KMS-11 (cell line): Measurements from ENCODE around the gene AGAP1.

Source experiments
- H2AFZ ChIP-seq: fragments of 200-600 bp; sonication (generic); 2 replicates; pipeline ENCODE4 v1.6.1; 2016; ENCODE audit warnings: antibody characterized with exemption, mixed run types, low read depth
- H3K27ac ChIP-seq: fragments of 200-600 bp; sonication (generic); 2 replicates; pipeline ENCODE4 v1.6.1; 2016; ENCODE audit warnings: mild to moderate bottlenecking, mixed run types
- H3K27me3 ChIP-seq: fragments of 200-600 bp; sonication (generic); 2 replicates; pipeline ENCODE4 v1.6.1; 2017; ENCODE audit warnings: mild to moderate bottlenecking, low read depth, mixed run types, moderate library complexity; ENCODE audit not compliant: insufficient read depth
- H3K36me3 ChIP-seq: fragments of 200-600 bp; sonication (generic); 2 replicates; pipeline ENCODE4 v1.6.1; 2017; ENCODE audit warnings: mild to moderate bottlenecking, mixed run types; ENCODE audit not compliant: insufficient read depth
- H3K4me1 ChIP-seq: fragments of 200-600 bp; sonication (generic); 2 replicates; pipeline ENCODE4 v1.6.1; 2016; ENCODE audit warnings: mild to moderate bottlenecking, low read depth, mixed run types; ENCODE audit not compliant: poor library complexity, severe bottlenecking
- H3K4me2 ChIP-seq: fragments of 200-600 bp; sonication (generic); 2 replicates; pipeline ENCODE4 v1.7.0; 2016; ENCODE audit warnings: mild to moderate bottlenecking, mixed run types
- H3K4me3 ChIP-seq: fragments of 200-600 bp; sonication (generic); IDR thresholded peaks from 2 replicates; pipeline ENCODE4 v1.6.1; 2017; ENCODE audit warnings: low read depth, low read length, mixed read lengths; ENCODE audit not compliant: insufficient read depth
- H3K79me2 ChIP-seq: fragments of 200-600 bp; sonication (generic); 2 replicates; pipeline ENCODE4 v1.6.1; 2016; ENCODE audit warnings: low read depth, mixed run types; ENCODE audit not compliant: insufficient read depth
- H3K9ac ChIP-seq: fragments of 200-600 bp; sonication (generic); 2 replicates; pipeline ENCODE4 v1.6.1; 2016; ENCODE audit warnings: mild to moderate bottlenecking, mixed run types
- H4K20me1 ChIP-seq: fragments of 200-600 bp; sonication (generic); 2 replicates; pipeline ENCODE4 v1.6.1; 2016; ENCODE audit warnings: mild to moderate bottlenecking, mixed run types; ENCODE audit not compliant: insufficient read depth
- TF ChIP-seq, protein P1 (sequence below): fragments of 200-600 bp; sonication (generic); conservative IDR thresholded peaks from 2 replicates; pipeline ENCODE4 v1.6.1; 2017; ENCODE audit warnings: low read depth, mild to moderate bottlenecking, antibody characterized with exemption, low read length, moderate library complexity, mixed read lengths

Gene AGAP1

DNA sequence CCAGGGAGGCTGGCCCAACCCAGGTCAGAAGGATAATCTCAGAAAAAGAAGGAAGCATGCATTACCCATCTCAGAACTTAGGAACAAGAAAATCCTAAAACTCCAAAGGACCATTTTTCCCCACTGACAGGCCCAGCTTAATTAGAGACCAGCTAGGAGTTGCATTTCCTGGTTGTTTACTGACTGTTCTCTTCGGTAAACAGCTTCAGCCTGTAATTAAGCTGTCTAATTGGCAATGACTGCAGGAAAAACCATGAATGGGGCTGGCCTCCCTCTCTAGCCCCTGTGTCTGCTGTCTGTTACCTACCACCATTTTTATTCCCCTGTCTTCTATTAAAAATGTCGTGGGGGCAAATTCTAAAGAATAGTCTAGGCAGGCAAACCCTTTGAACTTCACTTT, 146.5 kb downstream of the AGAP1 start:
- TF ChIP-seq, protein P1, sequence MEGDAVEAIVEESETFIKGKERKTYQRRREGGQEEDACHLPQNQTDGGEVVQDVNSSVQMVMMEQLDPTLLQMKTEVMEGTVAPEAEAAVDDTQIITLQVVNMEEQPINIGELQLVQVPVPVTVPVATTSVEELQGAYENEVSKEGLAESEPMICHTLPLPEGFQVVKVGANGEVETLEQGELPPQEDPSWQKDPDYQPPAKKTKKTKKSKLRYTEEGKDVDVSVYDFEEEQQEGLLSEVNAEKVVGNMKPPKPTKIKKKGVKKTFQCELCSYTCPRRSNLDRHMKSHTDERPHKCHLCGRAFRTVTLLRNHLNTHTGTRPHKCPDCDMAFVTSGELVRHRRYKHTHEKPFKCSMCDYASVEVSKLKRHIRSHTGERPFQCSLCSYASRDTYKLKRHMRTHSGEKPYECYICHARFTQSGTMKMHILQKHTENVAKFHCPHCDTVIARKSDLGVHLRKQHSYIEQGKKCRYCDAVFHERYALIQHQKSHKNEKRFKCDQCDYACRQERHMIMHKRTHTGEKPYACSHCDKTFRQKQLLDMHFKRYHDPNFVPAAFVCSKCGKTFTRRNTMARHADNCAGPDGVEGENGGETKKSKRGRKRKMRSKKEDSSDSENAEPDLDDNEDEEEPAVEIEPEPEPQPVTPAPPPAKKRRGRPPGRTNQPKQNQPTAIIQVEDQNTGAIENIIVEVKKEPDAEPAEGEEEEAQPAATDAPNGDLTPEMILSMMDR, result no peak
- Histone ChIP-seq H3K79me2 (peaks cover 23% of the 10 kb centered on the region; the same call in 1 of the 2 replicates), H3K4me3 (no peak overlapping the region), H2AFZ (no peak overlapping the region), H4K20me1 (no peaks in the 10 kb centered on the region), H3K4me1 (no peaks in the 10 kb centered on the region), H3K36me3 (no peaks in the 10 kb centered on the region), H3K4me2 (no peak overlapping the region), H3K27ac (no peak overlapping the region), H3K9ac (no peak overlapping the region), H3K27me3 (no peaks in the 10 kb centered on the region)

DNA sequence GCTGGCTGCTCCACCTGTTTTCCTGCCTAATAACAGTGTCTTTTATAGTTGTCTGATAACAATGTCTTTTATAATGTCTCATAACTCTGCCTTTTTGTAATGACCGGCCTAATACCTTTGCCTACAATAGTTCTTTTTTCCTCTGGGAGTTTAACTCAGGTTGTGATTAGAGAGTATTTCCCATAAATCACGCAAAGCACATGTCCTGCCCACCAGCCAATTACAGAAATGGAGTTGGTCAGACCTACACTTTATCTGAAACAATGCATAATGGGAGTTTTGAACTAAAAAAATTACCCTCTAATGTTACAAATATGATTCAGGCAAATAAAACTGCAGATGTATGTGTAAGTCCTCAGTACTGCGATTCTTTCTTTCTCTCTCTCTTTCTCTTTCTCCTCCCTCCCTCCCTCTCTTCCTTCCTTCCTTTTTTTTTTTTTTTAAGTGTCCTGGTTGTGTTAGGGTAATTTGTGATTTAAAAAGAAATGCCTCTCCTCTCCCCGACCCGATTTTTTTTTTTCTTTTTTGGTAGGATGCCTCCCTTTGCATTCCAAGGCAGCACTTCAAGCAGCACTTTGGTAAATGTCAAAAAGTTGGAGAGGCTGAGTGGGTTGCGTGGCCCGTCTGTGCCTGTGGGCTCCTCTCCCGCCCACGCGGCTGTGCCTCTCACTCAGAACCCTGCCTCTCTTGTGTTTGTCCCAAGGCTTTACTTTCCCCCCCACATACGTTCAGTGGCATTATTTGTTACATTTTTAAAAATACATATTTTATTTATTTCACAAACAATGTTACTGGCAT, 147.3 kb downstream of the AGAP1 start:
- Histone ChIP-seq H3K4me1 (no peaks in the 10 kb centered on the region), H3K79me2 (peaks cover 22% of the 10 kb centered on the region; the same call in 1 of the 2 replicates), H3K27me3 (no peaks in the 10 kb centered on the region), H3K36me3 (no peaks in the 10 kb centered on the region), H3K4me2 (no peak overlapping the region), H4K20me1 (no peaks in the 10 kb centered on the region), H3K27ac (no peak overlapping the region), H3K9ac (no peak overlapping the region), H3K4me3 (no peak overlapping the region), H2AFZ (no peak overlapping the region)
- TF ChIP-seq, protein P1, result no peak

DNA sequence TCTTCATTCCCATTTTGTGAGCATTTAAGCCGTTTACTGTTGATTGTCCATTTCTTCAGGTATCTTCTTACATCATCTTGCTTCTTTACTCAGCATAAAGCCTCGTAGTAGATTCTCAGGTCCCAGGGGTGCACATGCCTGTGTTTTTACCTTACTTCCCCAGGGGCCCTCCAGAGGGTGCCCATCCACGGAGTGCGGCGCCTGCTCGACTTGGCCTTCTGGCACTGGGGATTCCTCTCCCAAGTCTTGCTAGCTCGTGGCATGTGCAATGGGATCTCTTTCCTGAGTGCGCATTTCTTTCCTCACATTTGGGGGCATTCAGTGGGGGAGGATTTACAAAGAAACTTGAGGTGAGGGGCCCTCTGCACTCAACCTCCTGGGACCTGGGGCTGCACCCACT, 148.1 kb downstream of the AGAP1 start:
- Histone ChIP-seq H4K20me1 (no peaks in the 10 kb centered on the region), H3K27ac (no peak overlapping the region), H3K4me2 (no peak overlapping the region), H3K4me1 (peaks cover 3% of the 10 kb centered on the region), H3K36me3 (no peaks in the 10 kb centered on the region), H3K4me3 (no peak overlapping the region), H3K27me3 (no peaks in the 10 kb centered on the region), H3K79me2 (peaks cover 27% of the 10 kb centered on the region; the same call in 1 of the 2 replicates), H2AFZ (no peak overlapping the region), H3K9ac (no peak overlapping the region)
- TF ChIP-seq, protein P1, result no peak

DNA sequence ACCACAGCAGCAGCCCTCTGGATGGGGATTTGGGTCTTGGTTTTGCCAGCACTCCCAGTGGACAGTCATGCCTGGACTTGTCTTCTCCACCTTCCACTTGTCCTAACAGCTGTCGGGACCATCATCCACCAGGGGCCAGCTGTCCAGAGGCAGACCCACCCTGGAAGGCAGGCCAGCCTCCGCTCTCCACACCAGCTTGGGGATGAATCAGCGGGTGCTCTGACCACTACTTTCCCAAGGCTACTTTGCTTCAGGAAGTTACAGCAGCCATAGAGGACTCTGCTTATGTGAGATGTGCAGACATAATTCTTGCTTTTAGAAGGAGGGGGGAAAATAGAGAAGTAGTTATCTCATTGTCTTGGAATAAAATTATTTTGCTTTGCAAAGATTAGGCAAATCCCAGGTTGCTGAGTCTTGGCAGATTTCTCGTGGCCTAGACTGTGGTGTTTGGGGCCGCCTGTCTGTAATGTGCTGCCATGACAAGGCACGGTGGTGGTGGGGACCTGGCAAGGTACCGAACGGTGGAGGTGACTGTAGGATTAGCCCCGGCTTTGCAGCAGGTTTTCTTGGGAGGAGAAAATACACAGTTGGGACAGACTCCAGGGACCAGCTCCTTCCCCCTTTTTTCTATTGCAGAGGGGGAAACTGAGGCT, 148.7 kb downstream of the AGAP1 start:
- H2AFZ ChIP-seq, result no peak overlapping the region
- no peak overlapping the region for H3K4me3 ChIP-seq
- no peak overlapping the region for H3K9ac ChIP-seq
- H3K27me3 ChIP-seq, result no peaks in the 10 kb centered on the region
- H3K4me2 ChIP-seq, result no peak overlapping the region
- no peaks in the 10 kb centered on the region for H4K20me1 ChIP-seq
- TF ChIP-seq, protein P1, result no peak
- H3K36me3 ChIP-seq, result no peaks in the 10 kb centered on the region
- peaks cover 8% of the 10 kb centered on the region for H3K4me1 ChIP-seq
- H3K27ac ChIP-seq, result no peak overlapping the region
- H3K79me2 ChIP-seq, result peaks cover 27% of the 10 kb centered on the region; the same call in 1 of the 2 replicates
